ENCODE results near the gene EFCAB11.

Gene EFCAB11

DNA sequence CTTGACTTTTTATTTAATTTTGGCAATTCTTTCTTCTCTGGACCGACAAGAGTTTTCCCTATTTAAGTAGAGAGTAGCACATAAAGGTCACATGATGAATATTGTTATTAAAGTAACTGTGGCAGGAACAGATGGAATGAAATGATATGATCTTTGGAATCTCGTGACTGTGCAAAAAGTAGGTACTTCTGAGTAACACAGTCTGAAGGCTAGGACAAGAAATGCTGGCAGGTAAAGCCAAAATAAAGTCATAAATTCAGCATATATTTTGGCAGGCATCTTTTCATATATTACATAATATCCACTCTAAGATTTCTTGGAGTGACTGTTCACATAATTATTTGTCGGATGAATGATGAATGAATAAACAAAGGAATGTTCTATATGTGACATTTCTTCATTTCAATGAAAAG is 121.4 kb downstream of the EFCAB11 start:
- no peaks in the 10 kb centered on the region for H3K36me3 ChIP-seq (ENCODE audit: control insufficient read depth, low read length)
- no peaks in the 10 kb centered on the region for H3K4me1 ChIP-seq (ENCODE audit: control insufficient read depth, low read length)
- H3K27ac ChIP-seq (ENCODE audit: low read depth, low read length) = no peak overlapping the region
- H3K4me3 ChIP-seq (ENCODE audit: low read length) = no peak overlapping the region
- H3K27me3 ChIP-seq (ENCODE audit: control insufficient read depth, low read length) = no peaks in the 10 kb centered on the region
- H3K4me2 ChIP-seq (ENCODE audit: low read length) = no peak overlapping the region
- no peaks in the 10 kb centered on the region for H3K9me2 ChIP-seq (replicated peaks; ENCODE audit: control insufficient read depth, low read length)
- no peak for TF ChIP-seq EZH2phosphoT487 (IDR thresholded peaks at IDR 0.05; ENCODE audit: borderline replicate concordance, low read length)
- TF ChIP-seq, protein P1, sequence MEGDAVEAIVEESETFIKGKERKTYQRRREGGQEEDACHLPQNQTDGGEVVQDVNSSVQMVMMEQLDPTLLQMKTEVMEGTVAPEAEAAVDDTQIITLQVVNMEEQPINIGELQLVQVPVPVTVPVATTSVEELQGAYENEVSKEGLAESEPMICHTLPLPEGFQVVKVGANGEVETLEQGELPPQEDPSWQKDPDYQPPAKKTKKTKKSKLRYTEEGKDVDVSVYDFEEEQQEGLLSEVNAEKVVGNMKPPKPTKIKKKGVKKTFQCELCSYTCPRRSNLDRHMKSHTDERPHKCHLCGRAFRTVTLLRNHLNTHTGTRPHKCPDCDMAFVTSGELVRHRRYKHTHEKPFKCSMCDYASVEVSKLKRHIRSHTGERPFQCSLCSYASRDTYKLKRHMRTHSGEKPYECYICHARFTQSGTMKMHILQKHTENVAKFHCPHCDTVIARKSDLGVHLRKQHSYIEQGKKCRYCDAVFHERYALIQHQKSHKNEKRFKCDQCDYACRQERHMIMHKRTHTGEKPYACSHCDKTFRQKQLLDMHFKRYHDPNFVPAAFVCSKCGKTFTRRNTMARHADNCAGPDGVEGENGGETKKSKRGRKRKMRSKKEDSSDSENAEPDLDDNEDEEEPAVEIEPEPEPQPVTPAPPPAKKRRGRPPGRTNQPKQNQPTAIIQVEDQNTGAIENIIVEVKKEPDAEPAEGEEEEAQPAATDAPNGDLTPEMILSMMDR (IDR thresholded peaks at IDR 0.05; ENCODE audit: low read depth, low read length, poor library complexity, severe bottlenecking) = no peak
- H3F3A ChIP-seq (ENCODE audit: control insufficient read depth, insufficient read depth) = no peaks in the 10 kb centered on the region
- no peaks in the 10 kb centered on the region for H3K79me2 ChIP-seq (ENCODE audit: control insufficient read depth, low read length)
- no peaks in the 10 kb centered on the region for H4K20me1 ChIP-seq (ENCODE audit: control insufficient read depth, insufficient read depth, low read depth, low read length)
- no peaks in the 10 kb centered on the region for H3K9me3 ChIP-seq (ENCODE audit: control insufficient read depth, insufficient read depth, low read length)

GRCh38 chr14:89828471-89829165 is 125.9 kb downstream of the EFCAB11 start:
- H3K27ac ChIP-seq (ENCODE audit: low read depth, low read length) = no peak overlapping the region
- H3K9me2 ChIP-seq (replicated peaks; ENCODE audit: control insufficient read depth, low read length) = no peaks in the 10 kb centered on the region

DNA sequence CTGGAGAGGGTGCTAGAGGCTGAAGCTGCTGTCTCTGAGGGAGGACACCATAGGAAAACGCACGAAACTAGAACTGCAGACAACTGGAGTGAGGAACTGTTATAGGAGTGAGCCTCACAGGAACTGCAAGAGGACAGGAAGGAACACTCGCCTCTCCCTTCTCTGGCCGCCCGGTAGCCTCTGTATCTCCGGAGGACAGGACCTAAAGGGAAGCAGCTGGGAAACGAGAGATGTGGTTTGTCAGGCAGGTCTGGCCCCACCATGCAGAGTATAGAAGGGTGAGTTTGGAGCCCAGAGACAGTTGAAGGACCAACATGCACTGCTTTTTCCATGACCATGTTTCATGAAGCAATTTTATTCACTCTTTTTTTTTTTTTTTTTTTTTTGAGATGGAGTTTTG is 127.3 kb downstream of the EFCAB11 start:
- no peaks in the 10 kb centered on the region for H3K9me2 ChIP-seq (replicated peaks; ENCODE audit: control insufficient read depth, low read length)
- H3K79me2 ChIP-seq (ENCODE audit: control insufficient read depth, low read length) = no peaks in the 10 kb centered on the region
- no peaks in the 10 kb centered on the region for H3F3A ChIP-seq (ENCODE audit: control insufficient read depth, insufficient read depth)
- no peaks in the 10 kb centered on the region for H3K9me3 ChIP-seq (ENCODE audit: control insufficient read depth, insufficient read depth, low read length)
- H4K20me1 ChIP-seq (ENCODE audit: control insufficient read depth, insufficient read depth, low read depth, low read length) = no peaks in the 10 kb centered on the region
- no peaks in the 10 kb centered on the region for H3K36me3 ChIP-seq (ENCODE audit: control insufficient read depth, low read length)
- no peak for TF ChIP-seq EZH2phosphoT487 (IDR thresholded peaks at IDR 0.05; ENCODE audit: borderline replicate concordance, low read length)
- TF ChIP-seq, protein P1 (IDR thresholded peaks at IDR 0.05; ENCODE audit: low read depth, low read length, poor library complexity, severe bottlenecking) = no peak
- H3K4me3 ChIP-seq (ENCODE audit: low read length) = no peak overlapping the region
- no peaks in the 10 kb centered on the region for H3K27me3 ChIP-seq (ENCODE audit: control insufficient read depth, low read length)
- no peaks in the 10 kb centered on the region for H3K4me1 ChIP-seq (ENCODE audit: control insufficient read depth, low read length)
- no peak overlapping the region for H3K27ac ChIP-seq (ENCODE audit: low read depth, low read length)
- no peak overlapping the region for H3K4me2 ChIP-seq (ENCODE audit: low read length)

More at GRCh38 chr14:89828471-89829165, 125.9 kb downstream of the EFCAB11 start:
- no peak overlapping the region for H3K4me3 ChIP-seq (ENCODE audit: low read length)
- no peaks in the 10 kb centered on the region for H3F3A ChIP-seq (ENCODE audit: control insufficient read depth, insufficient read depth)
- no peaks in the 10 kb centered on the region for H3K79me2 ChIP-seq (ENCODE audit: control insufficient read depth, low read length)
- TF ChIP-seq EZH2phosphoT487 (IDR thresholded peaks at IDR 0.05; ENCODE audit: borderline replicate concordance, low read length) = no peak
- TF ChIP-seq, protein P1 (IDR thresholded peaks at IDR 0.05; ENCODE audit: low read depth, low read length, poor library complexity, severe bottlenecking) = no peak
- H3K4me2 ChIP-seq (ENCODE audit: low read length) = no peak overlapping the region
- no peaks in the 10 kb centered on the region for H3K4me1 ChIP-seq (ENCODE audit: control insufficient read depth, low read length)
- H3K27me3 ChIP-seq (ENCODE audit: control insufficient read depth, low read length) = no peaks in the 10 kb centered on the region
- no peaks in the 10 kb centered on the region for H4K20me1 ChIP-seq (ENCODE audit: control insufficient read depth, insufficient read depth, low read depth, low read length)
- H3K9me3 ChIP-seq (ENCODE audit: control insufficient read depth, insufficient read depth, low read length) = no peaks in the 10 kb centered on the region
- no peaks in the 10 kb centered on the region for H3K36me3 ChIP-seq (ENCODE audit: control insufficient read depth, low read length)
